GM19328 (cell line): ENCODE results near the gene CROCC.
"Not testable (repeated sequence)": the region's sequence is repeated elsewhere in the genome, so short reads cannot be mapped to it uniquely, and the experiment has no call there.

Experiments
- ATAC-seq: cut with Tn5 transposase; IDR thresholded peaks from one replicate; pipeline ENCODE4 v1.9.1; 2021; ENCODE audit warnings: mild to moderate bottlenecking, moderate library complexity; ENCODE audit not compliant: unreplicated experiment

Gene CROCC

GRCh38 chr1:16931206-16931934, 9.6 kb downstream of the CROCC start:
- not testable (repeated sequence) for ATAC-seq

- not testable (repeated sequence) for ATAC-seq
These were observed 12.2 kb downstream of the CROCC start for GRCh38 chr1:16933945-16934344.

GRCh38 chr1:16936580-16936979, 14.8 kb downstream of the CROCC start:
- ATAC-seq: not testable (repeated sequence)

- no peak for ATAC-seq
These were observed 16.9 kb downstream of the CROCC start for GRCh38 chr1:16938351-16939321.

GRCh38 chr1:16939386-16940180, 17.9 kb downstream of the CROCC start:
- not testable (repeated sequence) for ATAC-seq

GRCh38 chr1:16944038-16944437, 22.3 kb downstream of the CROCC start:
- ATAC-seq: no peak

GRCh38 chr1:16945512-16945911, 23.8 kb downstream of the CROCC start:
- not testable (repeated sequence) for ATAC-seq

- not testable (repeated sequence) for ATAC-seq
These were observed 24.5 kb downstream of the CROCC start for GRCh38 chr1:16946185-16946584.

GRCh38 chr1:16946646-16947045, 24.9 kb downstream of the CROCC start:
- ATAC-seq: no peak

GRCh38 chr1:16948282-16948891, 26.7 kb downstream of the CROCC start:
- ATAC-seq: not testable (repeated sequence)

- not testable (repeated sequence) for ATAC-seq
These were observed 27.3 kb downstream of the CROCC start for GRCh38 chr1:16949026-16949425.

- ATAC-seq: not testable (repeated sequence)
These were observed 30.6 kb downstream of the CROCC start for GRCh38 chr1:16952376-16952775.

- no peak for ATAC-seq
These were observed 32.8 kb downstream of the CROCC start for GRCh38 chr1:16954579-16954978.

- no peak for ATAC-seq
These were observed 33.5 kb downstream of the CROCC start for GRCh38 chr1:16955186-16955585.

- no peak for ATAC-seq
These were observed 35.0 kb downstream of the CROCC start for GRCh38 chr1:16956775-16957174.

GRCh38 chr1:16957731-16958130, 36.0 kb downstream of the CROCC start:
- ATAC-seq: no peak

GRCh38 chr1:16958475-16958874, 36.7 kb downstream of the CROCC start:
- no peak for ATAC-seq

- ATAC-seq: peak; percentile 69
These were observed 39.0 kb downstream of the CROCC start for GRCh38 chr1:16960560-16961296.

GRCh38 chr1:16961297-16962133, 39.8 kb downstream of the CROCC start:
- no peak for ATAC-seq
